Measurements from ENCODE around the gene CGB2. TPM values are rescaled to one million over a fixed set of nuclear protein-coding genes. Genes with fewer than 3 reads are reported as not detected.

Gene CGB2
- total and polyA plus RNA-seq, 9 of the 15 experiments (the other 6 are each of a cell fraction or from before 2014, with no cell fraction given), result 0.22 TPM; not detected in 8

DNA sequence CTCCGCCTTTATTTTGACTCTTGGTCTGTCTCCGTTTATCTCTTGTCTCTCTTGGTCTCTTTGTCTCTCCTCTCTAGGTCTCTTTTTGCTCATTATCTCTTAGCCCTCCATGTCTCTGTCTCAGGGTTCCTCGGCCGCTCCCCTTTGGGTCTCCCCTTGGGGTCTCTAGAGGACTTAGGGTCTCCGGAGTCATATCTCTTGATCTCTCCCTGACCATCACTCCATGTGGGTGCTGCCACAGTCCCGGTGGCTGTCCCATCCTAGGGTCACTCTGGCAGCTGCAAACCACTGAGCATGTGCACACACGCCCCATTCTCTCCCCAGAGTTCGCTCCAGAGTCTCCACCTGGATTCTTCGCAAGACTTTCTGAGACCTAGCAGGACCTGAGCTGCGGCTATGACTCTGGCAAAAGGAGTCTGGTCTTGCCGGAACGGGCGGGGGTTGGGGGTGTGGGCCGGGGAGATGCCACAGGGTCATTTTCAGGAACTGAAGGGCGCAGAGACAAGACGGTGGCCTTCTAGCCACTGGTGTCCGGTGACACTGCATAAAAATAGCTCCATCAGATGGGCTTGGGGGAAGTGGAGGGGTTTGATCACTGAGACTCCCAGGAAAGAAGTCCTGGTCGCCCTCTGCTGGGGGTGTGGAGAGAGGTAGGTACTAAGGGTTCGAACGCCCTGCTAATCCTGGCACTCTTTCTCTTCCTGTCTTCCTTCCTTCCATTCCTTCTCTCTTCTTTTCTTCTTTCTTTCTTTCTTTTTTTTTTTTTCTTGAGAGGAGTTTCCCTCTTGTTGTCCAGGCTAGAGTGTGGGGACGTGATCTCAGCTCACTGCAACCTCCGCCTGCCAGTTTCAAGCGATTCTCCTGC lies 42.1 kb downstream of the CGB2 start (continued):
- TF ChIP-seq, protein P1, sequence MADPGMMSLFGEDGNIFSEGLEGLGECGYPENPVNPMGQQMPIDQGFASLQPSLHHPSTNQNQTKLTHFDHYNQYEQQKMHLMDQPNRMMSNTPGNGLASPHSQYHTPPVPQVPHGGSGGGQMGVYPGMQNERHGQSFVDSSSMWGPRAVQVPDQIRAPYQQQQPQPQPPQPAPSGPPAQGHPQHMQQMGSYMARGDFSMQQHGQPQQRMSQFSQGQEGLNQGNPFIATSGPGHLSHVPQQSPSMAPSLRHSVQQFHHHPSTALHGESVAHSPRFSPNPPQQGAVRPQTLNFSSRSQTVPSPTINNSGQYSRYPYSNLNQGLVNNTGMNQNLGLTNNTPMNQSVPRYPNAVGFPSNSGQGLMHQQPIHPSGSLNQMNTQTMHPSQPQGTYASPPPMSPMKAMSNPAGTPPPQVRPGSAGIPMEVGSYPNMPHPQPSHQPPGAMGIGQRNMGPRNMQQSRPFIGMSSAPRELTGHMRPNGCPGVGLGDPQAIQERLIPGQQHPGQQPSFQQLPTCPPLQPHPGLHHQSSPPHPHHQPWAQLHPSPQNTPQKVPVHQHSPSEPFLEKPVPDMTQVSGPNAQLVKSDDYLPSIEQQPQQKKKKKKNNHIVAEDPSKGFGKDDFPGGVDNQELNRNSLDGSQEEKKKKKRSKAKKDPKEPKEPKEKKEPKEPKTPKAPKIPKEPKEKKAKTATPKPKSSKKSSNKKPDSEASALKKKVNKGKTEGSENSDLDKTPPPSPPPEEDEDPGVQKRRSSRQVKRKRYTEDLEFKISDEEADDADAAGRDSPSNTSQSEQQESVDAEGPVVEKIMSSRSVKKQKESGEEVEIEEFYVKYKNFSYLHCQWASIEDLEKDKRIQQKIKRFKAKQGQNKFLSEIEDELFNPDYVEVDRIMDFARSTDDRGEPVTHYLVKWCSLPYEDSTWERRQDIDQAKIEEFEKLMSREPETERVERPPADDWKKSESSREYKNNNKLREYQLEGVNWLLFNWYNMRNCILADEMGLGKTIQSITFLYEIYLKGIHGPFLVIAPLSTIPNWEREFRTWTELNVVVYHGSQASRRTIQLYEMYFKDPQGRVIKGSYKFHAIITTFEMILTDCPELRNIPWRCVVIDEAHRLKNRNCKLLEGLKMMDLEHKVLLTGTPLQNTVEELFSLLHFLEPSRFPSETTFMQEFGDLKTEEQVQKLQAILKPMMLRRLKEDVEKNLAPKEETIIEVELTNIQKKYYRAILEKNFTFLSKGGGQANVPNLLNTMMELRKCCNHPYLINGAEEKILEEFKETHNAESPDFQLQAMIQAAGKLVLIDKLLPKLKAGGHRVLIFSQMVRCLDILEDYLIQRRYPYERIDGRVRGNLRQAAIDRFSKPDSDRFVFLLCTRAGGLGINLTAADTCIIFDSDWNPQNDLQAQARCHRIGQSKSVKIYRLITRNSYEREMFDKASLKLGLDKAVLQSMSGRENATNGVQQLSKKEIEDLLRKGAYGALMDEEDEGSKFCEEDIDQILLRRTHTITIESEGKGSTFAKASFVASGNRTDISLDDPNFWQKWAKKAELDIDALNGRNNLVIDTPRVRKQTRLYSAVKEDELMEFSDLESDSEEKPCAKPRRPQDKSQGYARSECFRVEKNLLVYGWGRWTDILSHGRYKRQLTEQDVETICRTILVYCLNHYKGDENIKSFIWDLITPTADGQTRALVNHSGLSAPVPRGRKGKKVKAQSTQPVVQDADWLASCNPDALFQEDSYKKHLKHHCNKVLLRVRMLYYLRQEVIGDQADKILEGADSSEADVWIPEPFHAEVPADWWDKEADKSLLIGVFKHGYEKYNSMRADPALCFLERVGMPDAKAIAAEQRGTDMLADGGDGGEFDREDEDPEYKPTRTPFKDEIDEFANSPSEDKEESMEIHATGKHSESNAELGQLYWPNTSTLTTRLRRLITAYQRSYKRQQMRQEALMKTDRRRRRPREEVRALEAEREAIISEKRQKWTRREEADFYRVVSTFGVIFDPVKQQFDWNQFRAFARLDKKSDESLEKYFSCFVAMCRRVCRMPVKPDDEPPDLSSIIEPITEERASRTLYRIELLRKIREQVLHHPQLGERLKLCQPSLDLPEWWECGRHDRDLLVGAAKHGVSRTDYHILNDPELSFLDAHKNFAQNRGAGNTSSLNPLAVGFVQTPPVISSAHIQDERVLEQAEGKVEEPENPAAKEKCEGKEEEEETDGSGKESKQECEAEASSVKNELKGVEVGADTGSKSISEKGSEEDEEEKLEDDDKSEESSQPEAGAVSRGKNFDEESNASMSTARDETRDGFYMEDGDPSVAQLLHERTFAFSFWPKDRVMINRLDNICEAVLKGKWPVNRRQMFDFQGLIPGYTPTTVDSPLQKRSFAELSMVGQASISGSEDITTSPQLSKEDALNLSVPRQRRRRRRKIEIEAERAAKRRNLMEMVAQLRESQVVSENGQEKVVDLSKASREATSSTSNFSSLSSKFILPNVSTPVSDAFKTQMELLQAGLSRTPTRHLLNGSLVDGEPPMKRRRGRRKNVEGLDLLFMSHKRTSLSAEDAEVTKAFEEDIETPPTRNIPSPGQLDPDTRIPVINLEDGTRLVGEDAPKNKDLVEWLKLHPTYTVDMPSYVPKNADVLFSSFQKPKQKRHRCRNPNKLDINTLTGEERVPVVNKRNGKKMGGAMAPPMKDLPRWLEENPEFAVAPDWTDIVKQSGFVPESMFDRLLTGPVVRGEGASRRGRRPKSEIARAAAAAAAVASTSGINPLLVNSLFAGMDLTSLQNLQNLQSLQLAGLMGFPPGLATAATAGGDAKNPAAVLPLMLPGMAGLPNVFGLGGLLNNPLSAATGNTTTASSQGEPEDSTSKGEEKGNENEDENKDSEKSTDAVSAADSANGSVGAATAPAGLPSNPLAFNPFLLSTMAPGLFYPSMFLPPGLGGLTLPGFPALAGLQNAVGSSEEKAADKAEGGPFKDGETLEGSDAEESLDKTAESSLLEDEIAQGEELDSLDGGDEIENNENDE (IDR thresholded peaks at IDR 0.05; ENCODE audit: low read depth, low read length), result no peak
- no peak for TF ChIP-seq TAF1 (IDR thresholded peaks at IDR 0.05; ENCODE audit: control insufficient read depth, extremely low read depth, insufficient read depth, low read length, severe bottlenecking)
- TF ChIP-seq, protein P2, sequence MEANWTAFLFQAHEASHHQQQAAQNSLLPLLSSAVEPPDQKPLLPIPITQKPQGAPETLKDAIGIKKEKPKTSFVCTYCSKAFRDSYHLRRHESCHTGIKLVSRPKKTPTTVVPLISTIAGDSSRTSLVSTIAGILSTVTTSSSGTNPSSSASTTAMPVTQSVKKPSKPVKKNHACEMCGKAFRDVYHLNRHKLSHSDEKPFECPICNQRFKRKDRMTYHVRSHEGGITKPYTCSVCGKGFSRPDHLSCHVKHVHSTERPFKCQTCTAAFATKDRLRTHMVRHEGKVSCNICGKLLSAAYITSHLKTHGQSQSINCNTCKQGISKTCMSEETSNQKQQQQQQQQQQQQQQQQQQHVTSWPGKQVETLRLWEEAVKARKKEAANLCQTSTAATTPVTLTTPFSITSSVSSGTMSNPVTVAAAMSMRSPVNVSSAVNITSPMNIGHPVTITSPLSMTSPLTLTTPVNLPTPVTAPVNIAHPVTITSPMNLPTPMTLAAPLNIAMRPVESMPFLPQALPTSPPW (CRISPR knock-in tag; IDR thresholded peaks at IDR 0.05), result peak; percentile 69
- TF ChIP-seq, protein P3, sequence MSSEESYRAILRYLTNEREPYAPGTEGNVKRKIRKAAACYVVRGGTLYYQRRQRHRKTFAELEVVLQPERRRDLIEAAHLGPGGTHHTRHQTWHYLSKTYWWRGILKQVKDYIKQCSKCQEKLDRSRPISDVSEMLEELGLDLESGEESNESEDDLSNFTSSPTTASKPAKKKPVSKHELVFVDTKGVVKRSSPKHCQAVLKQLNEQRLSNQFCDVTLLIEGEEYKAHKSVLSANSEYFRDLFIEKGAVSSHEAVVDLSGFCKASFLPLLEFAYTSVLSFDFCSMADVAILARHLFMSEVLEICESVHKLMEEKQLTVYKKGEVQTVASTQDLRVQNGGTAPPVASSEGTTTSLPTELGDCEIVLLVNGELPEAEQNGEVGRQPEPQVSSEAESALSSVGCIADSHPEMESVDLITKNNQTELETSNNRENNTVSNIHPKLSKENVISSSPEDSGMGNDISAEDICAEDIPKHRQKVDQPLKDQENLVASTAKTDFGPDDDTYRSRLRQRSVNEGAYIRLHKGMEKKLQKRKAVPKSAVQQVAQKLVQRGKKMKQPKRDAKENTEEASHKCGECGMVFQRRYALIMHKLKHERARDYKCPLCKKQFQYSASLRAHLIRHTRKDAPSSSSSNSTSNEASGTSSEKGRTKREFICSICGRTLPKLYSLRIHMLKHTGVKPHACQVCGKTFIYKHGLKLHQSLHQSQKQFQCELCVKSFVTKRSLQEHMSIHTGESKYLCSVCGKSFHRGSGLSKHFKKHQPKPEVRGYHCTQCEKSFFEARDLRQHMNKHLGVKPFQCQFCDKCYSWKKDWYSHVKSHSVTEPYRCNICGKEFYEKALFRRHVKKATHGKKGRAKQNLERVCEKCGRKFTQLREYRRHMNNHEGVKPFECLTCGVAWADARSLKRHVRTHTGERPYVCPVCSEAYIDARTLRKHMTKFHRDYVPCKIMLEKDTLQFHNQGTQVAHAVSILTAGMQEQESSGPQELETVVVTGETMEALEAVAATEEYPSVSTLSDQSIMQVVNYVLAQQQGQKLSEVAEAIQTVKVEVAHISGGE (CRISPR knock-in tag; IDR thresholded peaks at IDR 0.05), result peak in 1 of 3 experiments; percentile 53; a peak in 1 of 6 replicates
- TF ChIP-seq, protein P4, sequence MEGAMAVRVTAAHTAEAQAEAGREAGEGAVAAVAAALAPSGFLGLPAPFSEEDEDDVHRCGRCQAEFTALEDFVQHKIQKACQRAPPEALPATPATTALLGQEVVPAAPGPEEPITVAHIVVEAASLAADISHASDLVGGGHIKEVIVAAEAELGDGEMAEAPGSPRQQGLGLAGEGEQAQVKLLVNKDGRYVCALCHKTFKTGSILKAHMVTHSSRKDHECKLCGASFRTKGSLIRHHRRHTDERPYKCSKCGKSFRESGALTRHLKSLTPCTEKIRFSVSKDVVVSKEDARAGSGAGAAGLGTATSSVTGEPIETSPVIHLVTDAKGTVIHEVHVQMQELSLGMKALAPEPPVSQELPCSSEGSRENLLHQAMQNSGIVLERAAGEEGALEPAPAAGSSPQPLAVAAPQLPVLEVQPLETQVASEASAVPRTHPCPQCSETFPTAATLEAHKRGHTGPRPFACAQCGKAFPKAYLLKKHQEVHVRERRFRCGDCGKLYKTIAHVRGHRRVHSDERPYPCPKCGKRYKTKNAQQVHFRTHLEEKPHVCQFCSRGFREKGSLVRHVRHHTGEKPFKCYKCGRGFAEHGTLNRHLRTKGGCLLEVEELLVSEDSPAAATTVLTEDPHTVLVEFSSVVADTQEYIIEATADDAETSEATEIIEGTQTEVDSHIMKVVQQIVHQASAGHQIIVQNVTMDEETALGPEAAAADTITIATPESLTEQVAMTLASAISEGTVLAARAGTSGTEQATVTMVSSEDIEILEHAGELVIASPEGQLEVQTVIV (CRISPR knock-in tag; IDR thresholded peaks at IDR 0.05; ENCODE audit: borderline replicate concordance), result no peak

All from K562 (cell line).